ENCODE measurements around the gene TNS1. TPM values are rescaled to one million over a fixed set of nuclear protein-coding genes. Genes with fewer than 3 reads are reported as not detected.

Gene TNS1
- total RNA-seq, 4 donors from 2014 or later, result 461 to 648 (median 565) TPM

- peak in 1 of 2 donors; percentile 56 for DNase-seq (ENCODE audit: low spot score in 2 of 2)
- H3K27me3 ChIP-seq, result no peaks in the 10 kb centered on the region
- peaks cover 0 to 98% (median 46%) of the 10 kb centered on the region in 4 donors for H3K4me1 ChIP-seq
- H3K27ac ChIP-seq, result peak overlapping the region in 2 of 4 donors; percentile 86 to 93
- H3K9me3 ChIP-seq, result no peaks in the 10 kb centered on the region
- H3K36me3 ChIP-seq, result peaks cover 4 to 61% (median 12%) of the 10 kb centered on the region in 3 donors
- no peak overlapping the region for H3K4me3 ChIP-seq
- TF ChIP-seq EP300 (IDR thresholded peaks at IDR 0.05) (peak in 1 of 2 donors; percentile 78), CTCF (IDR thresholded peaks at IDR 0.05) (no peak), POLR2A (IDR thresholded peaks at IDR 0.05) (no peak)
- WGBS, 2 donors, result 68 to 84% methylated on average over 3 of the region's 3 CpGs
Measured at GRCh38 chr2:217834057-217834620, 168.7 kb downstream of the TNS1 start.

GRCh38 chr2:217833439-217833838, 169.4 kb downstream of the TNS1 start:
- Histone ChIP-seq H3K27ac (peak overlapping the region in 3 of 4 donors; percentile 6 to 93 (median 86)), H3K4me3 (no peak overlapping the region), H3K27me3 (no peaks in the 10 kb centered on the region), H3K4me1 (peaks cover 0 to 98% (median 41%) of the 10 kb centered on the region in 4 donors), H3K36me3 (peaks cover 4 to 66% (median 12%) of the 10 kb centered on the region in 3 donors), H3K9me3 (no peaks in the 10 kb centered on the region)
- DNase-seq (ENCODE audit: low spot score in 2 of 2), result no peak
- TF ChIP-seq CTCF (IDR thresholded peaks at IDR 0.05), result no peak
- TF ChIP-seq POLR2A (IDR thresholded peaks at IDR 0.05), result no peak
- no peak for TF ChIP-seq EP300 (IDR thresholded peaks at IDR 0.05)
- 87 to 90% methylated on average over 8 of the region's 8 CpGs for WGBS, 2 donors

GRCh38 chr2:217832987-217833386, 169.8 kb downstream of the TNS1 start:
- DNase-seq (ENCODE audit: low spot score in 2 of 2), result no peak
- Histone ChIP-seq H3K9me3 (no peaks in the 10 kb centered on the region), H3K27ac (peak overlapping the region in 3 of 4 donors; percentile 6 to 93 (median 86)), H3K36me3 (peaks cover 4 to 71% (median 12%) of the 10 kb centered on the region in 3 donors), H3K4me1 (peaks cover 0 to 98% (median 41%) of the 10 kb centered on the region in 4 donors), H3K27me3 (no peaks in the 10 kb centered on the region), H3K4me3 (no peak overlapping the region)
- 87 to 90% methylated on average over 15 of the region's 15 CpGs for WGBS, 2 donors
- no peak for TF ChIP-seq POLR2A (IDR thresholded peaks at IDR 0.05)

GRCh38 chr2:217832115-217832514, 170.7 kb downstream of the TNS1 start:
- WGBS, 2 donors, result 50 to 60% methylated on average over 5 of the region's 5 CpGs
- H3K4me3 ChIP-seq, result no peak overlapping the region
- peak overlapping the region in 2 of 4 donors; percentile 86 for H3K27ac ChIP-seq
- TF ChIP-seq CTCF (IDR thresholded peaks at IDR 0.05), result no peak
- no peak for TF ChIP-seq EP300 (IDR thresholded peaks at IDR 0.05)
- TF ChIP-seq POLR2A (IDR thresholded peaks at IDR 0.05), result no peak
- no peak for DNase-seq (ENCODE audit: low spot score in 2 of 2)
- peaks cover 0 to 98% (median 41%) of the 10 kb centered on the region in 4 donors for H3K4me1 ChIP-seq
- H3K27me3 ChIP-seq, result no peaks in the 10 kb centered on the region
- peaks cover 4 to 72% (median 12%) of the 10 kb centered on the region in 3 donors for H3K36me3 ChIP-seq
- H3K9me3 ChIP-seq, result no peaks in the 10 kb centered on the region

GRCh38 chr2:217831306-217831705, 171.5 kb downstream of the TNS1 start:
- no peak for DNase-seq (ENCODE audit: low spot score in 2 of 2)
- Histone ChIP-seq H3K4me3 (no peak overlapping the region), H3K4me1 (peaks cover 0 to 98% (median 43%) of the 10 kb centered on the region in 4 donors), H3K36me3 (peaks cover 4 to 72% (median 12%) of the 10 kb centered on the region in 3 donors), H3K9me3 (no peaks in the 10 kb centered on the region), H3K27ac (peak overlapping the region in 3 of 4 donors; percentile 23 to 86 (median 86)), H3K27me3 (no peaks in the 10 kb centered on the region)
- no peak for TF ChIP-seq CTCF (IDR thresholded peaks at IDR 0.05)
- TF ChIP-seq POLR2A (IDR thresholded peaks at IDR 0.05), result no peak
- no peak for TF ChIP-seq EP300 (IDR thresholded peaks at IDR 0.05)
- 79 to 82% methylated on average over 9 of the region's 10 CpGs for WGBS, 2 donors

Data from tibial nerve (tissue), 4 donors.